Measurements from ENCODE around the gene LMNA. TPM values are rescaled to one million over a fixed set of nuclear protein-coding genes. Genes with fewer than 3 reads are reported as not detected.
A peak's percentile ranks its signal among the peaks of the same experiment; 100 is the strongest.

The LMNA gene
- total and polyA plus RNA-seq, 3 donors from 2014 or later = 162 to 219 (median 189) TPM

DNA sequence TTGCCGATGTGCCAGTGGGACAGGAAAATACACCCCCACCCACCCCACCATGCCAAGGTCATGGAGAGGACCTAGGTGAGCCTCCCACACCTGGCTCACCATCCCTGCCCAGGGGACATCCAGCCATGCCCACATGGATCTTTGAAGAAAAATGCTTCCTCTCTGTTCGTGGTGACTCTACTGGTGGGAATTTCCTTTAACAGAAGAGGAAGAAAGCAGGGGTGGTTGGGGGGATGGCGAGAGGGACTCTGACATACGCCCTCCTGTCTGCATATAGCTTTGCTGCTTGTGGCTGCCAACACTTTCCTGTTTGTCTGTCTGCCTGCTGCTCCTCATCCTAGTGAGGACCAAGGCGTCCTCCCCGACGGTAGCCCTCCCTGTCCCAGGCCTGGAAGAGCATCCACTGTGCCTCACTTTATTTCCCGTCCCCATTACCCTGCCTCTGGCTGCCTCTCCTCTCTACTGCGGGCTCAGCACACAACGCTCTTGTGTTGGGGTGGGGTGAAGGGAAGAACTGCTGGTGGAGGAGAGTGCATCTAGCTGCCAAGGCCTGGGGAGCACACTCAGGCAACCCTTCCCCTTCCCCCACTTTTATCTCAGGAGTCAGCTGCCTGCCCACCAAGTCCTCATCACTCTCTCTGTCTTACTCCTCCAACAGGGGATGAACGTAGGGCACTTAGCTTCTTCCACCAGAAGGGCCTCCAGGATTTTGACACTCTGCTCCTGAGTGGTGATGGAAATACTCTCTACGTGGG lies 41.4 kb downstream of the LMNA start:
- WGBS, 2 donors = 63 to 76% methylated on average over 12 of the region's 12 CpGs
- DNase-seq = no peak
- Histone ChIP-seq H3K27me3 (no peaks in the 10 kb centered on the region), H3K27ac (no peak overlapping the region), H3K36me3 (ENCODE audit: low read depth, missing control alignments) (no peaks in the 10 kb centered on the region), H3K4me1 (peaks cover 7% of the 10 kb centered on the region), H3K4me3 (no peak overlapping the region), H3K9me3 (no peaks in the 10 kb centered on the region)
- intact Hi-C loops (cut with DNase I; ENCODE audit: low total_unique reads) = no loop called here
- no peak for TF ChIP-seq CTCF (IDR thresholded peaks at IDR 0.05)
- TF ChIP-seq POLR2A (IDR thresholded peaks at IDR 0.05) = no peak

- peaks cover 12% of the 10 kb centered on the region for H3K4me1 ChIP-seq
Observed at GRCh38 chr1:156157506-156157905, 43.0 kb downstream of the LMNA start.

DNA sequence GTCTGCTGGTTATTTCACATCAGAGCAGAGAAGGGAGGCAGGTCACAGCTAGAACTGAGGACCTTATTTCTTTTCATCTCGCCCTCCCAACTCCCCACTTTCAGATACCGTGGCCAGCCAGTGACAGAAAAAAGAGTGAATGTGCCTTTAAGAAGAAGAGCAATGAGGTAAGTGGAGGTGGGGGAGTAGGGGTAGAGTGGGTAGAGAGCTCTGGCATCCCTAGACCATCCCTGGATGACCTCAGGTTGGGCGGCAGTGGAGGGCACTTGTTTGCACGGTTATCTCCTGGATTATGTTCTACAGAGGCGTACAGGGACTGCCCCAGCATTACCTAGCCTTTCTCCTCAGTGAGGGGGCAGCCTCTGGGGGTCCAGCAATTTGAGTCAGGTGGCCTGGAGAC lies 43.5 kb downstream of the LMNA start:
- TF ChIP-seq POLR2A (IDR thresholded peaks at IDR 0.05) = no peak
- TF ChIP-seq CTCF (IDR thresholded peaks at IDR 0.05) = no peak
- WGBS, 2 donors = 70 to 84% methylated on average over 5 of the region's 5 CpGs
- no peaks in the 10 kb centered on the region for H3K36me3 ChIP-seq (ENCODE audit: low read depth, missing control alignments)
- intact Hi-C loops (cut with DNase I; ENCODE audit: low total_unique reads) = no loop called here
- peaks cover 16% of the 10 kb centered on the region for H3K4me1 ChIP-seq
- no peak overlapping the region for H3K4me3 ChIP-seq
- H3K27ac ChIP-seq = no peak overlapping the region
- no peak for DNase-seq
- H3K27me3 ChIP-seq = no peaks in the 10 kb centered on the region
- H3K9me3 ChIP-seq = no peaks in the 10 kb centered on the region

More at GRCh38 chr1:156157506-156157905, 43.0 kb downstream of the LMNA start:
- H3K27ac ChIP-seq = no peak overlapping the region
- 90 to 93% methylated on average over 3 of the region's 3 CpGs for WGBS, 2 donors
- no peak overlapping the region for H3K4me3 ChIP-seq
- intact Hi-C loops (cut with DNase I; ENCODE audit: low total_unique reads) = no loop called here
- DNase-seq = no peak
- TF ChIP-seq CTCF (IDR thresholded peaks at IDR 0.05) (no peak), POLR2A (IDR thresholded peaks at IDR 0.05) (no peak)
- H3K36me3 ChIP-seq (ENCODE audit: low read depth, missing control alignments) = no peaks in the 10 kb centered on the region
- no peaks in the 10 kb centered on the region for H3K9me3 ChIP-seq
- no peaks in the 10 kb centered on the region for H3K27me3 ChIP-seq

DNA sequence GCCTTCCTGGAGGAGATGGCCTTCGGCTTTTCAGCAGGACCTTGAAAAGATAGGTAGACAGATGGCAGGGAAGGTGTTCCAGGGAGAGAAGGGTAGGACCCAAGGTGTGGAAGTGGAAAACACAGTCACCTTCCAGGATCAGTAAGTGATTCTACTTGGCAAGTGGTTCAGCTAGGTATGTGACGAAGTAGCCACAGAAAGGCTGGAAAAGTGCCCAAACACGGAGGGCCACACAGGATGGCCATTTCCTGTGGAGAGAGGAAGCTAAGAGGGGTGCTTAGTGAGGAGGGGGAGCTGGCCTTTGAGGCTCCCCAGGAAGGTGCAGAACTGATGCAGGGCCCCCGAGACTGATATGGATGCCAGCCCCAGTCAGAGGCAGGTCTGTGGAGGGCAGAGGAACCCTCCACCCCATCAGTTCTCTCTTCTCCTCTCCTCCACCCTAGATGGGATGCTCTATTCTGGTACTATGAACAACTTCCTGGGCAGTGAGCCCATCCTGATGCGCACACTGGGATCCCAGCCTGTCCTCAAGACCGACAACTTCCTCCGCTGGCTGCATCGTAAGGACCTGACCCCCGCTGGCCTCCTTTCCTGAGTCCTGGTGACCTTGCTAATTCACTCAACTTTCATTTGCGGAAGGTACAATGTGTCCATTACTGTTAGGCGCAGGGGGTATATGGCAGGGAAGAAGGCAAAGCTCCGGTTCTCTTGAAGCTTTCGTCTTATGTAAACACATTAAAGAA lies 45.7 kb downstream of the LMNA start:
- DNase-seq = peak; percentile 53
- Histone ChIP-seq H3K36me3 (ENCODE audit: low read depth, missing control alignments) (no peaks in the 10 kb centered on the region), H3K27me3 (no peaks in the 10 kb centered on the region), H3K27ac (peak overlapping the region; percentile 49 to 86), H3K4me3 (peak overlapping the region; percentile 50 to 59), H3K9me3 (no peaks in the 10 kb centered on the region), H3K4me1 (peaks cover 16% of the 10 kb centered on the region)
- TF ChIP-seq POLR2A (IDR thresholded peaks at IDR 0.05) = no peak
- TF ChIP-seq CTCF (IDR thresholded peaks at IDR 0.05) = no peak
- 34 to 44% methylated on average over 13 of the region's 13 CpGs for WGBS, 2 donors
- intact Hi-C loops (cut with DNase I; ENCODE audit: low total_unique reads) = no loop called here
